GM23248 (cell line): ENCODE results near the gene NFIA. TPM values are rescaled to one million over a fixed set of nuclear protein-coding genes. Genes with fewer than 3 reads are reported as not detected.

ENCODE experiments used
- DNase-seq: peaks from one replicate; pipeline ENCODE4 v3.0.0-alpha.2; 2015
- H2AFZ ChIP-seq: fragments of 200-600 bp; sonication (generic); 2 replicates; pipeline ENCODE4 v1.6.1; 2016; ENCODE audit warnings: antibody characterized with exemption
- H3F3A ChIP-seq: fragments of 200-600 bp; sonication (generic); 2 replicates; pipeline ENCODE4 v1.6.1; 2016; ENCODE audit warnings: mild to moderate bottlenecking, antibody characterized with exemption, mixed run types; ENCODE audit not compliant: insufficient read depth
- H3K27ac ChIP-seq: fragments of 200-600 bp; sonication (generic); 2 replicates; pipeline ENCODE4 v1.5.1; 2016; ENCODE audit warnings: mild to moderate bottlenecking
- H3K27me3 ChIP-seq: fragments of 200-600 bp; sonication (generic); replicated peaks from 2 replicates; pipeline ENCODE4 v1.6.1; 2016; ENCODE audit warnings: mild to moderate bottlenecking; ENCODE audit not compliant: insufficient read depth
- H3K36me3 ChIP-seq: fragments of 200-600 bp; sonication (generic); 2 replicates; pipeline ENCODE4 v1.6.1; 2016; ENCODE audit warnings: low read depth, mild to moderate bottlenecking
- H3K4me1 ChIP-seq: fragments of 200-600 bp; sonication (generic); 2 replicates; pipeline ENCODE4 v1.6.1; 2016; ENCODE audit warnings: mild to moderate bottlenecking; ENCODE audit not compliant: insufficient read depth
- H3K4me2 ChIP-seq: fragments of 200-600 bp; sonication (generic); one replicate; pipeline ENCODE4 v1.6.1; 2016; ENCODE audit warnings: mild to moderate bottlenecking; ENCODE audit not compliant: unreplicated experiment
- H3K4me3 ChIP-seq: fragments of 200-600 bp; sonication (generic); 2 replicates; pipeline ENCODE4 v1.5.1; 2016; ENCODE audit warnings: mild to moderate bottlenecking
- H3K79me2 ChIP-seq: fragments of 200-600 bp; sonication (generic); 2 replicates; pipeline ENCODE4 v1.6.1; 2016; ENCODE audit warnings: mild to moderate bottlenecking; ENCODE audit not compliant: insufficient read depth
- H3K9ac ChIP-seq: fragments of 200-600 bp; sonication (generic); 2 replicates; pipeline ENCODE4 v1.6.1; 2016; ENCODE audit warnings: mild to moderate bottlenecking
- H3K9me2 ChIP-seq: fragments of 200-600 bp; sonication (generic); 2 replicates; pipeline ENCODE4 v1.6.1; 2016; ENCODE audit warnings: mixed run types, mild to moderate bottlenecking, moderate library complexity; ENCODE audit not compliant: insufficient read depth
- H3K9me3 ChIP-seq: fragments of 200-600 bp; sonication (generic); one replicate; pipeline ENCODE4 v1.6.1; 2017; ENCODE audit warnings: low read depth
- H4K20me1 ChIP-seq: fragments of 200-600 bp; sonication (generic); 2 replicates; pipeline ENCODE4 v1.6.0; 2016; ENCODE audit not compliant: insufficient read depth
- EZH2 ChIP-seq: fragments of 200-600 bp; sonication (generic); IDR thresholded peaks from 2 replicates; pipeline ENCODE4 v1.6.1; 2018; ENCODE audit warnings: antibody characterized with exemption, mild to moderate bottlenecking; ENCODE audit not compliant: insufficient read depth, poor library complexity, severe bottlenecking
- EZH2phosphoT487 ChIP-seq: fragments of 200-600 bp; sonication (generic); IDR thresholded peaks from 2 replicates; pipeline ENCODE4 v1.6.1; 2018; ENCODE audit warnings: antibody characterized with exemption, moderate library complexity, mild to moderate bottlenecking, low read depth; ENCODE audit not compliant: insufficient read depth
- WGBS, 2 experiments: methylation state at CpG; one replicate each; pipeline ENCODE4 v1.1.6; 2015 to 2017; ENCODE audit warnings: low lambda C conversion rate in 2 of 2, low coverage in 1 of 2; ENCODE audit errors: missing lambda C conversion rate in 2 of 2; 5-methylcytosine and 5-hydroxymethylcytosine counted together
- in situ Hi-C: fragments of 300-500 bp; cut with MboI; formaldehyde crosslinking; loops from 2 replicates; pipeline ENCODE4 v1.15.0; 2020
- polyA plus RNA-seq: library from polyadenylated mRNA; unstranded; fragments of >200 nt; fragmentation: Nextera tagmentation; extraction: Ambion mirVana; gene quantifications from 2 replicates; pipeline ENCODE4 v1.2.1, GENCODE V29; 2016
- total RNA-seq: library from RNA; depleted of rRNA; stranded (reverse); fragments of >200 nt; shearing (Covaris generic); gene quantifications from 2 replicates; pipeline ENCODE4 v1.2.3, GENCODE V29; 2014

NFIA gene
- total and polyA plus RNA-seq, 2 experiments from 2014 or later: 3.4 to 8.8 TPM

DNA sequence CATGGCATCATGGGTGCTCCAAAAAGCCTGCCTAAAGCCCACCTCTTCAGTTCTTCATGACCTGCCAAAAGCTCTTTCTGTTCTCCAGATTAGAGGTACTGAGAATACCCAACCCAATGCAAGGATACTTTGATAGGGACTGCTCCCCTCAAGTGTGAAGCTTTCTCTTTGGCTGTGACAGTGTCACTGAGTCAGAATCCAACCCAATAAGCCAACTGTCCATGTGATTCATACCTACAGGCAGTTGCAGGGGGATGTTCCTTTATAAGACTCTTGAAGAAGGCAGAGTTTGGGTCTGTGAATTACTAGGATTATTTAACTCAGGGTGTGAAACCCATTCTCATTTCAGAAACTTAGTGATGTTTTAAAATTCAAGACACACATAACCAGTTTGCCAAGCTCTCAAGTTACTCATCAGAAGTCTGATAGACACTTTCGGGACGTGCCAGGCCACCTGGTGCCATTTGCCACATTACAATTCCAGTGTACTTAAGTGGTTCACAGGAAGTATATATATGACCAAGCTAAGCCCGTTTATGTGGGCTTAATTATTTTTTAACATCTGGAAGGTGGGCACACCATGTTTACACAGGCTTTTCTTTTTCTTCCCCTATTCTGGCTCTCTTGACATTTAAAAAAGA is 265.8 kb downstream of the NFIA start:
- DNase-seq: no peak
- no peak overlapping the region for H2AFZ ChIP-seq
- no peak for TF ChIP-seq EZH2
- TF ChIP-seq EZH2phosphoT487: no peak
- no peak overlapping the region for H3K27ac ChIP-seq
- in situ Hi-C loops: loop anchor here (25.0 kb wide), 1 partner anchor 286 kb away; no protein-coding TSS in a partner anchor
- H3K9me3 ChIP-seq: no peaks in the 10 kb centered on the region
- H3K4me1 ChIP-seq: no peaks in the 10 kb centered on the region
- no peak overlapping the region for H3K9ac ChIP-seq
- H3K36me3 ChIP-seq: no peaks in the 10 kb centered on the region
- no peaks in the 10 kb centered on the region for H3K27me3 ChIP-seq
- no peaks in the 10 kb centered on the region for H3K9me2 ChIP-seq
- H3F3A ChIP-seq: no peaks in the 10 kb centered on the region
- H3K4me3 ChIP-seq: no peak overlapping the region
- no peaks in the 10 kb centered on the region for H3K79me2 ChIP-seq
- 95 to 96% methylated on average over 3 of the region's 3 CpGs for WGBS, 2 experiments
- H3K4me2 ChIP-seq: no peak overlapping the region
- H4K20me1 ChIP-seq: no peaks in the 10 kb centered on the region

DNA sequence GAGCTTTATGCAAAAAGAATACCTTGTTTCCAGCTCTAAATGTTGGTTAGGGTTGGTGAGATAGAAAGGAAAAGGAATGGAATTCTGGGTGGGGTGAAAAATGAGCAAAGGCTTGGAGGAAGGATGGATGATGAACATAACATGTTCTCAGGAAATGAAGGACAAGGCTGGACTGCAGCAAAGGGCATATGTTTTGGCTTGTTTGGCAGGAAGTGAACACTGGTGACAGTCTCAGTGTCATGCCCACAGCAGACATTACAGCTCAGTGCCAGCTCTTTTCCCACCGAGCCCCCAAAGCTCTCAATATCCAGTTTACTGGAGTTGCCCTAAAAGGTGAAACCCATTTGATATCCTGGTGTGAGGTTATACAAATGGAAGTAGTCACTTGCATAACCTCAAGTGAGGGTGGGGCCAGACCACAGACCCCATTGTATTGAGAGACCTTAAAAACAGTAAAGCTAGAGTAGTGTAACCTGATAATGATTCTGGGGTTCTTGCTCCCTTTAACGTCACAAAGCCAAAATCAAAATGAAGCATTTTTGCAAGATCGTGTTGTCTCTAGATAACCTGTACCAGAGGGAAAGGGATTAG is 270.6 kb downstream of the NFIA start:
- H3K27me3 ChIP-seq: no peaks in the 10 kb centered on the region
- no peak for DNase-seq

DNA sequence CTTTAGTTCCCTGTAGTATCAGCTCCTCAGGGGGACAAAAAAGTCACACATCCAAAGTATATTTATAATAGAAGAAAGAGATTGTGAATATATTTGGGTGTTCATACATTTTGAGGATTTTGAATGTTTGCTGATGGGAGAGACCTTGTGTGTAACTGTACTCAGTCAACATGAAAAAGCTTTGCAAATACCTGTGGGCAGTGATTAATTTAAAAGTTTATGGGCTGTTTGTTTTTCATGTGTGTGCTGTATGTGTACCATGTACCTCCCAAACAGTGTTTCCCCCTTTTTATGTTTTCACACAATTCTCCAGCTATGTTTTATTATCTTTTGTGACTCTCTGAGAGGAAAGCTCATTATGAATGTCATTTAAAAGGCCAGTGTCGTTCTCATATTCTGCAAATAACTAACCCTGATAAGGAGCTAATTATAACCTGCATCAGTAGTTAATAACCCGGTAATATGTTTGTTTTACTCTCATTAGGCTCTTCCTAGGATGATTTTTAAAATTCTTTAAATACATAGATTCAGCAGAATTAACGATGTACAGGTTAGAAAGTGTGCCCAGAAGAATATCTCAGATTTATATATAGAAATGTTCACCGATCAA is 271.5 kb downstream of the NFIA start:
- Histone ChIP-seq H3K4me2 (no peak overlapping the region), H3K36me3 (no peaks in the 10 kb centered on the region), H3K9me2 (no peaks in the 10 kb centered on the region), H3K9me3 (no peaks in the 10 kb centered on the region), H3K27ac (no peak overlapping the region), H2AFZ (no peak overlapping the region), H3K79me2 (no peaks in the 10 kb centered on the region), H4K20me1 (no peaks in the 10 kb centered on the region), H3K27me3 (no peaks in the 10 kb centered on the region), H3K4me1 (no peaks in the 10 kb centered on the region), H3K9ac (no peak overlapping the region), H3K4me3 (no peak overlapping the region), H3F3A (no peaks in the 10 kb centered on the region; the same call in 1 of the 2 replicates)
- TF ChIP-seq EZH2 (no peak), EZH2phosphoT487 (no peak)
- in situ Hi-C loops: loop anchor here (10.0 kb wide), 1 partner anchor 379 kb away; no protein-coding TSS in a partner anchor
- WGBS, 2 experiments: 95 to 96% methylated on average over 4 of the region's 4 CpGs
- no peak for DNase-seq

More for the DNA sequence above, 270.6 kb downstream of the NFIA start:
- 55 to 69% methylated on average over 3 of the region's 3 CpGs for WGBS, 2 experiments
- in situ Hi-C loops: loop anchor here (10.0 kb wide), 1 partner anchor 378 kb away; no protein-coding TSS in a partner anchor
- Histone ChIP-seq H3K9me3 (no peaks in the 10 kb centered on the region), H3K4me1 (no peaks in the 10 kb centered on the region), H4K20me1 (no peaks in the 10 kb centered on the region), H3K4me3 (no peak overlapping the region), H3K4me2 (no peak overlapping the region), H2AFZ (no peak overlapping the region), H3K9ac (no peak overlapping the region), H3K27ac (no peak overlapping the region), H3F3A (no peaks in the 10 kb centered on the region; the same call in 1 of the 2 replicates), H3K79me2 (no peaks in the 10 kb centered on the region), H3K9me2 (no peaks in the 10 kb centered on the region), H3K36me3 (no peaks in the 10 kb centered on the region)
- TF ChIP-seq EZH2 (no peak), EZH2phosphoT487 (no peak)

DNA sequence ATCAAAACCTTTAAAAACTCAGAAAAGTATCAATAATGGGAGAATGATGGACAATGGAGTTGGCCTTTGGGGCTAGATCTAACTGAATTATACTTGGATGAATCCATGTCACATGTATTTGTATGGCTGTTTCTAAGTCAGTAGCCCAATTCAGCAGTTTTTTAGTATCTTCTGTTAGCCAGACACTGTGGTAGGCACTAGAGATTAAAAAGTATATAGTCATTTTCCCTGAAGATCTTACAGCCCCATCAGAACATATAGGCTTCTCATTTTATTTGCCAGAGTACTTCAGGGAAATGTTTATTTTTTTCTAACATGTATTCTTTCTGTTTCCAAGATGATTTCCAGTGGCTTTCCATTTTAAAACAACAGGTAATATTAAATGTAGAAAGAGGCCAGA is 273.7 kb downstream of the NFIA start:
- TF ChIP-seq EZH2 (no peak), EZH2phosphoT487 (no peak)
- in situ Hi-C loops: loop anchor here (10.0 kb wide), 1 partner anchor 381 kb away; no protein-coding TSS in a partner anchor
- H3K4me1 ChIP-seq: no peaks in the 10 kb centered on the region
- no peak for DNase-seq
- H3K4me2 ChIP-seq: no peak overlapping the region
- no peak overlapping the region for H3K9ac ChIP-seq
- H3K9me2 ChIP-seq: no peaks in the 10 kb centered on the region
- H3K4me3 ChIP-seq: no peak overlapping the region
- no peaks in the 10 kb centered on the region; the same call in 1 of the 2 replicates for H3F3A ChIP-seq
- H3K27me3 ChIP-seq: no peaks in the 10 kb centered on the region
- H2AFZ ChIP-seq: no peak overlapping the region
- H3K27ac ChIP-seq: no peak overlapping the region
- no peaks in the 10 kb centered on the region for H4K20me1 ChIP-seq
- H3K9me3 ChIP-seq: no peaks in the 10 kb centered on the region
- no peaks in the 10 kb centered on the region for H3K36me3 ChIP-seq
- no peaks in the 10 kb centered on the region for H3K79me2 ChIP-seq
